MCF 10A (cell line): ENCODE results near the gene DGKA. TPM values are rescaled to one million over a fixed set of nuclear protein-coding genes. Genes with fewer than 3 reads are reported as not detected.
"Not testable (repeated sequence)": the region's sequence is repeated elsewhere in the genome, so short reads cannot be mapped to it uniquely, and the experiment has no call there.

Experiments used
- BruUV-seq: library from RNA; stranded (reverse); fragments of 400-500 nt; replicated peaks from 2 replicates; lab custom pipeline; 2021; lab: Mats Ljungman, UMichigan
- CTCF ChIA-PET: fragments of 300-600 bp; sonication (Branson Sonifier 250); formaldehyde crosslinking; extraction: SDS; loops from one replicate; lab custom pipeline; 2021; ENCODE audit warnings: antibody characterized with exemption, inconsistent platforms; lab: Yijun Ruan, JAX
- POLR2A ChIA-PET: fragments of 300-600, 350-650 bp; sonication (Branson Sonifier 250); formaldehyde crosslinking; extraction: SDS; loops from one replicate; lab custom pipeline; 2020; ENCODE audit warnings: antibody characterized with exemption, inconsistent platforms; lab: Yijun Ruan, JAX
- DNase-seq: peaks from one replicate; pipeline ENCODE4 v3.0.0-alpha.2; 2018; ENCODE audit not compliant: unreplicated experiment
- H3K27ac Mint-ChIP-seq: one replicate; pipeline ENCODE4 v1.8.0; 2022; ENCODE audit warnings: mild to moderate bottlenecking, low read depth, mixed read lengths; ENCODE audit not compliant: unreplicated experiment
- H3K27me3 Mint-ChIP-seq: one replicate; pipeline ENCODE4 v1.8.0; 2022; ENCODE audit warnings: mixed read lengths; ENCODE audit not compliant: insufficient read depth, unreplicated experiment
- H3K36me3 Mint-ChIP-seq: one replicate; pipeline ENCODE4 v1.8.0; 2022; ENCODE audit warnings: mild to moderate bottlenecking, moderate library complexity, mixed read lengths; ENCODE audit not compliant: insufficient read depth, unreplicated experiment
- H3K4me1 Mint-ChIP-seq: one replicate; pipeline ENCODE4 v1.8.0; 2022; ENCODE audit warnings: mixed read lengths; ENCODE audit not compliant: insufficient read depth, unreplicated experiment
- H3K4me3 Mint-ChIP-seq: one replicate; pipeline ENCODE4 v1.8.0; 2022; ENCODE audit warnings: mild to moderate bottlenecking, moderate library complexity, mixed read lengths; ENCODE audit not compliant: unreplicated experiment
- H3K9me3 Mint-ChIP-seq: one replicate; pipeline ENCODE4 v1.8.0; 2022; ENCODE audit warnings: mixed read lengths; ENCODE audit not compliant: unreplicated experiment
- CTCF ChIP-seq: fragments of 200-600 bp; IDR thresholded peaks from one replicate; pipeline ENCODE4 v1.8.0; 2022; ENCODE audit warnings: antibody characterized with exemption, mild to moderate bottlenecking; ENCODE audit not compliant: unreplicated experiment
- intact Hi-C: fragments of 100-400 bp; cut with micrococcal nuclease; formaldehyde crosslinking; loops from 2 replicates; pipeline ENCODE4 v1.14.1; 2022
- total RNA-seq: library from RNA; stranded (reverse); gene quantifications from 2 replicates; pipeline ENCODE4 v1.2.3, GENCODE V29; 2022

Gene DGKA
- total RNA-seq, 1 experiment from 2014 or later = 236 TPM

- no TSS peak for BruUV-seq
- ChIA-PET POLR2A (no interaction called here), CTCF (no interaction called here)
Measured at GRCh38 chr12:55909513-55909884, 21.5 kb upstream of the DGKA start.

GRCh38 chr12:55912908-55913307 lies 18.1 kb upstream of the DGKA start:
- no peak for TF ChIP-seq CTCF
- Mint-ChIP-seq H3K36me3 (peaks cover 61% of the 10 kb centered on the region), H3K27ac (no peak overlapping the region), H3K4me3 (no peak overlapping the region), H3K27me3 (no peaks in the 10 kb centered on the region), H3K4me1 (peaks cover 33% of the 10 kb centered on the region), H3K9me3 (no peaks in the 10 kb centered on the region)
- DNase-seq = no peak
- no TSS peak for BruUV-seq
- intact Hi-C loops = no loop called here
- POLR2A ChIA-PET = interaction anchor here (0.6 to 7.1 kb wide), 6 partner anchors 9 to 191 kb away, joined by 3 to 35 read pairs (median 3); partner anchors contain the start of genes ORMDL2, PYM1 and SARNP
- CTCF ChIA-PET = interaction anchor here (0.6 to 0.9 kb wide), 3 partner anchors 13 to 32 kb away, joined by 3 read pairs; no protein-coding TSS in a partner anchor

More at GRCh38 chr12:55909513-55909884, 21.5 kb upstream of the DGKA start:
- Mint-ChIP-seq H3K27ac (peak overlapping the region; percentile 59), H3K4me3 (no peak overlapping the region), H3K36me3 (peaks cover 41% of the 10 kb centered on the region), H3K4me1 (peaks cover 19% of the 10 kb centered on the region), H3K27me3 (no peaks in the 10 kb centered on the region), H3K9me3 (no peaks in the 10 kb centered on the region)
- intact Hi-C loops = no loop called here
- no peak for DNase-seq
- TF ChIP-seq CTCF = no peak

- no peak for TF ChIP-seq CTCF
- no peaks in the 10 kb centered on the region for H3K9me3 Mint-ChIP-seq
- intact Hi-C loops = no loop called here
- peak overlapping the region; percentile 72 for H3K27ac Mint-ChIP-seq
- POLR2A ChIA-PET = interaction anchor here (0.6 to 7.1 kb wide), 5 partner anchors 12 to 86 kb away, joined by 3 to 35 read pairs (median 6); partner anchors contain the start of genes DGKA, DNAJC14 and PYM1
- BruUV-seq = no TSS peak
- no peak for DNase-seq
- H3K27me3 Mint-ChIP-seq = no peaks in the 10 kb centered on the region
- H3K4me3 Mint-ChIP-seq = no peak overlapping the region
- peaks cover 57% of the 10 kb centered on the region for H3K36me3 Mint-ChIP-seq
- CTCF ChIA-PET = interaction anchor here (0.6 to 3.5 kb wide), 3 partner anchors 11 to 178 kb away, joined by 3 to 24 read pairs (median 5); no protein-coding TSS in a partner anchor
- peaks cover 21% of the 10 kb centered on the region for H3K4me1 Mint-ChIP-seq
Measured at GRCh38 chr12:55915482-55915859, 15.5 kb upstream of the DGKA start.

- Mint-ChIP-seq H3K36me3 (peaks cover 55% of the 10 kb centered on the region), H3K4me1 (peaks cover 24% of the 10 kb centered on the region)
- H3K4me3 Mint-ChIP-seq, H3K27me3 Mint-ChIP-seq, H3K9me3 Mint-ChIP-seq, intact Hi-C loops, BruUV-seq, DNase-seq, H3K27ac Mint-ChIP-seq: not testable (repeated sequence)
- ChIA-PET CTCF (interaction anchor here (0.6 kb wide), 2 partner anchors 149 to 260 kb away, joined by 3 read pairs; no protein-coding TSS in a partner anchor), POLR2A (interaction anchor here (0.7 to 7.1 kb wide), 2 partner anchors 9 to 72 kb away, joined by 3 to 35 read pairs; partner anchors contain the start of gene PYM1)
Measured at GRCh38 chr12:55919032-55919431, 11.9 kb upstream of the DGKA start.
